Measurements from ENCODE around the gene ACO1.

ACO1 gene

DNA sequence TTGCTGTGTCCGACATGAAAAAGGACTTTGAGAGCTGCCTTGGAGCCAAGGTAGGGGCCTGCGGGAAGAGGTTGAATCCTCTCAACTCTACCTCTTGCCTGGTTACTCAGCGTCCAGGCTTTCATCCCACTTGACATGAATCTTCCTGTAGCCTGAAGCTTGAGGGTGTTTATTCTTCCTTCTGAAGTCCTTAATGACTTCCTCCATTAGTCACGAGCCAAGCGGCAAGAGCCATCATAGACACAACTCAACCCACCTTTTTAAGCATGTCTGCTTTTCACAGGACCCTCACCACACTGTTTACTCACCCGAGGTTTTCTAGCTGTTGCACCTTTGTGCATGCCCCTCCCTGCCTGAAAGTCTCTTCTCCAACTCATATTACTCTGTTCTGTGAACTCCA lies 40.2 kb downstream of the ACO1 start:
- DNase-seq: no peak

DNA sequence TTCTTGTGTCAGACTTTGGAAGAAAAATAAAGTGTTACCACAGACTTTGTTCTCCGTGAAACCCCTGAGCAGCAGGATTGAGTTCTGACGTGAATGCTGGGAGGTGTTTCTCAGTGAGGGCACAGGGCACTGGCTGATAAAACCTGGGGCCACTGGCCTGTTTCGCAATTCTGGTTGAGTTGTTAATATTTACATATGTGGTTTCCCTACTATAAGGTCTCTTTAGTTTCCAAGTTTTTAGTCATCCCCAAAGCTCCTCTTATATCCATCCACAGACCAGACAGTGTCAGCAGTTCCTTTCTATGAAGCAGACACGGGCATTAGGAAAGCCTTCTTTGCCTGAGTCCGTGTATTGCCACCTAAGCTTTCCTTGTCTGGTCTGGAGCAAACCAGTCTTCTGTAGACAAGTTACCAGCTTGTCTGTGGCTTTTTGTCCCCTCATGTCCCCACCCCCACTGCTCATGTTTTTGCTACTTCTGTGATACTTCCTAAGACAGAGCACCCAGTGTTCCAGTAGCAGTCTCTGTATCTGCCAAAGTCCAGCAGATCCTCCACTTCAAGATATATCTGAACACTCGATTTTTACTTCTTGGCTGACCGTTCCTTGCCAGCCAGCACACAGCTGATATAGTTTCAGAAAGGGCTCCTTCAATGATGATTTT lies 42.0 kb downstream of the ACO1 start:
- no peak for DNase-seq

DNA sequence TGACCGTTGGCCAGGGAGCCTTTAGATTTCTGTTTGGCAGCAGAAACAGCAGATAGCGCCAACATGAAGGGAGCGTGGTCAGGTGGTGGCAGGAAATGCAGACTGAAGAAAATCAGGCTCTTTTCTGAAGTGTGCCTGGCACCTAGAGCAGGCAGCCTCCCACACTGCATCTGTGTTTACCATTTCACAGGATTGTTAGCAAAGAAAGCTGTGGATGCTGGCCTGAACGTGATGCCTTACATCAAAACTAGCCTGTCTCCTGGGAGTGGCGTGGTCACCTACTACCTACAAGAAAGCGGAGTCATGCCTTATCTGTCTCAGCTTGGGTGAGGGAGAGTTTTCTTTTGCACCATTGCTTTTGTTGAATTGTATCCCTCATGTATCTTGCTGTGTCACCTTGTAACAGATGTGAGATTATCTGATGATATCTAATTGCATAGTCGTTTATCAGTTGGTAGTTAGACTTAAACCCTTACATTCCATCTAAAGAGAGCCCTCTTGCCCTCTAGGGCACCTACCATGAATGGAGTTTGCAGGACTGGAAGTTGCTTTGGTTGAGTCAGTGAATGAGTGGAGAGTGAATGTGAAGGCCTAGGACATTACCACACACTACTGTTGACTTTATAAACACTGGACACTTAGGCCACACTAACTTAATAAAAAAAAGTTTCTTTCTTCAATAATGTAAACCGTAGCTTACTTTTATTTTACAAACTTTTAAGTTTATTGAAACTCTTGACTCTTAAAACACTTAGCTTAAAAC lies 42.8 kb downstream of the ACO1 start:
- no peak for DNase-seq

DNA sequence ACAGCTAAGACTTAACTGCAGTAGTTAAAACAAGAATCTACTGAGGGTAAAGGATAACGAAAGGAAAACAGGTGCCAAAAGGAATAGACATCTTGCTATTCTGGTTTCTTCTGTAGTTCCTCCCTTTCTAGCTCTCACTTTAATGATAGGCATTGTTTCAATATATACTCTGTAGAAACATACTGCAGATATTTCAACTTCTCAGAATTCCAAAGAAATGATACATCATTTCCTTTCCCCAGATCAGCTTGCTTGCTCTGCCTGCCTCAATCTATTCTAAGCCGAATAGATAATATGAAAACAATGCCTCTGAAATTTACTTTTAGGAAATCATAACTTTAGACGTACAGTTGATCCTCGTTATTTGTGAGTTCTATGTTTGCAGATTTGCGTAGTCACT lies 46.3 kb downstream of the ACO1 start:
- DNase-seq: no peak

DNA sequence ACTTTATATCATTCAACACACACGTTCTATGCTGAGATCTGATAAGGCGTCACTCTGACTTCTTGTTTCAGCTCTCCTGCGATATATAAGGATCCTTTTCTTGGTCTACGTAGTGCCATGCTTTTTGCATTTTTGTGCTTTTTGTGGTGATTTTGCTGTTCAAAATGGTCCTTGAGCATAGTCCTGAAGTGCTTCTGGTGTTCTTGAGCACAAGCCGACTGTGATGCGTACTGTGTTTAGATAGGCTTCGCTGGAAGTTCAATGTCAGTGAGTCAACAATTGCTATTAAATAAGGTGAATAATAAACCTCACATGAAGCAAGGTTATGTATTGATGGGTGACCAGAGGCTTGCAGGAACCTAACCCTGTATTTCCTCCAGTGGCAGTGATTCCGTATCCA lies 46.8 kb downstream of the ACO1 start:
- DNase-seq: no peak

DNA sequence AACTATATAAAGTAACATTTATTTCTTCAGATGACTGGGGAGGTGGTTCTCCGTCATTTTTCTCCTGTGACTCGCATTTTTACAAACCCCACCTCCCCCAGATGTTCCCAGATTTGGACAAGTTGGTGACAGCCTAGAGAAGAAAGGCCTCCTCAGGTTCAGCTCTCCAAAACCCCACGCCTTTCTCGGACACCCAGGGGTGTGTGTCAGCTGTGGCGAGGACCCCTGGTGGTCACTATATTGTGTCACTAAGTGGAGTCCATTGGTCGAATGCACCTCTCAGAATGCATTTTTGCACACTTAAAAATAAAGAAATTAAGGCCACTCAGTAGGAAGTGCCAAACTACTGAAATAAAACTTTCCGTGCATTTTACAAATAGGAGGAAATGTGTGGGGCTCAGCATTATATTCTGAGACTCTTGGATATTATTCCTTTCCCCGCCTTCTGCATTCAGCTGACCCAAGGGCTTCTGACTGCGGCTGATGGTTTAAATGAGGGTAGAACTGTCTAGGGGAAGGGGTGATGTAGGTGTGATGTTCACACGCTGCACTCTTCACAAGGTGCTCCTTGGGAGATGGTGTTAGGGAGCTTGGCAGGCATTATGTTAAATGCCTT lies 47.6 kb downstream of the ACO1 start:
- peak; percentile 29 to 55 for DNase-seq

DNA sequence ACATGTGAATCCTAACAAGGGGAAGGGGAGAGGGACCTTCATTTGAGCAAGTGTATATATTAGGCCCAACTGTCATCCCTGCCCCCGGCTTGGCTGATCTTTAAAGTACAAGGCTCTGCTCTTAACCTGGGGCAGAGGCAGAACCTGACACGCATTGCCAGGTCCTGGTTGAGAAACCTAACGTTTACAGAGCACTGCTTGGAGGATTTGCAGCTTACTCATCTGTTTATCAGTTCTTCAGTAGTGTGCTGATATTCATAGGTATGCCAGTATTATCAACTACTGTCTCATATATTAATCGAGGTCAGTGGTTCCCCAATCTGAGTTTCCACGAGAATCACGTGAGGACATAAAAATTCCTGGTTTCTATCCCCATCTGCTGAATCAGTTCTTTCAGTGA lies 50.4 kb downstream of the ACO1 start:
- DNase-seq: no peak

DNA sequence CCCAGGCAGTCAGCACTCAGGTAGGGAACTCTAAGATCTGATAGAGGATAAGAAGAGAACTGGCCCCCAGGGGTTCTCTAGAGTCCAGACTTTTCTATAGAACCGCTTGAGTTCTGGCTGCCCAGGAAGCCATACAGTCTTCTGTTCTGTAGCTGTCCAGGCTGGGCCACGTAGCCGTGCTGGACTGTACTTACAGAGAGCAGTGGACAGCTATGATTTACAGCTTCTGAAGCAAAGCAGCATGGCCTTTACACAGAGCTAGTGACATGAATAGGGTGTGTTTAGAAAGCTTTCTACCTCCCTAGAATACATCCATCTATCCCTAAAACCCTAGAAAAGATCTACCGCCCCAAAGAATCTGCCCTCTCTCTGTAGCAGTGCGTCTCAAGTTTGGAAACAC lies 57.2 kb downstream of the ACO1 start:
- no peak for DNase-seq

DNA sequence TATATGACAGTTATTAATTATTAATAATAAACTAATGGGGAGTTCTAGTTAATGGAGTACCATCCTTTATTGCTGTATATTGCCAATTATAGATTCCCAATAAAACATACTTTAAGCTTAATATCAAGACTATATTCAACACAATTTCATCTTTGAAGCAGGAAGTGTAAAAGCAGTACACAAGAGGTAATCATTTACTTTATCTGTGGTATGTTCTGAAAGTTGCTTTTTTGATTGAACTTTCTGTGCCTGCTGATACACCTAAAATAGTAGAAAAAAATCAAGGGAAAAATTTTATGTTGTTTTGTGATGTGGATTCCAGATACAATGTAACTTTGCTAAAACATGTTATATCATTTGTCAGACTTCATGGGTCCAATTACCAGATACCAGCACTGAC lies 58.0 kb downstream of the ACO1 start:
- DNase-seq: no peak

DNA sequence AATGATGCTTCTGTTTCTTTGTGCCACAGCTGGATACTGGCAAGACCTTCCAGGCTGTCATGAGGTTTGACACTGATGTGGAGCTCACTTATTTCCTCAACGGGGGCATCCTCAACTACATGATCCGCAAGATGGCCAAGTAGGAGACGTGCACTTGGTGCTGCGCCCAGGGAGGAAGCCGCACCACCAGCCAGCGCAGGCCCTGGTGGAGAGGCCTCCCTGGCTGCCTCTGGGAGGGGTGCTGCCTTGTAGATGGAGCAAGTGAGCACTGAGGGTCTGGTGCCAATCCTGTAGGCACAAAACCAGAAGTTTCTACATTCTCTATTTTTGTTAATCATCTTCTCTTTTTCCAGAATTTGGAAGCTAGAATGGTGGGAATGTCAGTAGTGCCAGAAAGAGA lies 65.5 kb downstream of the ACO1 start:
- no peak for DNase-seq

DNA sequence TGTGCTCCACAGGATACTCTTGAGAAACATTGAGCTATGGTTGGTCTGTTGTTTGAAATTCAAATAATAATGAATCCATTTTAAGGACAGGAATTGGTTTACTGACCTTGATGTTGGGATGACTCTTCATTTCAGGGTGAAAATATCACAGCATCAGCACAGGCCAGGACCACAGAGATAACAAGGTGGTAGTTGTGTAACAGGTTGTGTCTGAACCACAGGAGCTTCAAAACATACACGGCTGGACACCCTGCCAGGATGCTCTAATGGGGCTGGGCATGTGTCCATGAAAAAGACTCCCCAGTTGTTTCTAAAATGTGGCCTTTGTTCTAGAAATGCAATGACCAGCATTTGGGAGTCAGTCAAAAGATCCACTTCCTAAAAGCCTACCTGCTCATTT lies 69.8 kb downstream of the ACO1 start:
- DNase-seq: no peak

DNA sequence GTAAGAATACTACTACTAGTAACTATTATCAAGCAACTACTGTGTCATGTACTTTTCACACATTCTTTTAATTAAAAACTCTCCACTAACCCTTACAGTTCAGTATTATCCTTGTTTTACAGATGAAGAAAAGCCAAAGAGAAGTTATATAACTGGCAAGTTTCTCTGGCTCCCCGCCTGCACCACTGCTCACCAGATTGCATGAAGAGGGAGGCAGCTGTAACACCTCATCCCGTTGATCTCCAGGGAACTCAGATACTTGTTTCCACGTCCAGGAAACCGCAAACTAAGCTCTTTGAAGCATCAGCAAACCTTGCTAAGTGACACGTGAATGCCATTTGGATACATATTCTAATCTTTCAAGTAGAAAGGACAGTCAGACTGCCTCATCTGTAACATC lies 71.3 kb downstream of the ACO1 start:
- DNase-seq: no peak

DNA sequence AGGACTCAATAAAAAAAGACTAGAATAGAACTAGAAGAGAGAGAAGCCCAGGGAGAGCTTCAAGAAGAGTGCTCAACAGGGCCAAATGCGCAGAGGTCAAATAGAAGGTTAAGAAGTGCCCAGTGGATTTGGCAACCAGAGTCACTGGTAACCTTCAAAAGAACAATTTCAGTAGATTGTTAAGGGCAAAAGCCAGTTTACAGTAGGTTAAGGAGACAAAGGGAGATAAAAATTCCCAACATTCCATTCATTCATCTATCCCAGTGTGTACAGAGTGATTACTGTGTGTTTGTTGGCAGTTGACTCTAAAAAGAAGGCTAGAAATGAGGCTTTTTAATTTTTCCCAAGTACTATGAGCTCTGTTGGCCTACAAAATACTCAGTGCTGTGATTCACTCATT lies 72.1 kb downstream of the ACO1 start:
- no peak for DNase-seq

DNA sequence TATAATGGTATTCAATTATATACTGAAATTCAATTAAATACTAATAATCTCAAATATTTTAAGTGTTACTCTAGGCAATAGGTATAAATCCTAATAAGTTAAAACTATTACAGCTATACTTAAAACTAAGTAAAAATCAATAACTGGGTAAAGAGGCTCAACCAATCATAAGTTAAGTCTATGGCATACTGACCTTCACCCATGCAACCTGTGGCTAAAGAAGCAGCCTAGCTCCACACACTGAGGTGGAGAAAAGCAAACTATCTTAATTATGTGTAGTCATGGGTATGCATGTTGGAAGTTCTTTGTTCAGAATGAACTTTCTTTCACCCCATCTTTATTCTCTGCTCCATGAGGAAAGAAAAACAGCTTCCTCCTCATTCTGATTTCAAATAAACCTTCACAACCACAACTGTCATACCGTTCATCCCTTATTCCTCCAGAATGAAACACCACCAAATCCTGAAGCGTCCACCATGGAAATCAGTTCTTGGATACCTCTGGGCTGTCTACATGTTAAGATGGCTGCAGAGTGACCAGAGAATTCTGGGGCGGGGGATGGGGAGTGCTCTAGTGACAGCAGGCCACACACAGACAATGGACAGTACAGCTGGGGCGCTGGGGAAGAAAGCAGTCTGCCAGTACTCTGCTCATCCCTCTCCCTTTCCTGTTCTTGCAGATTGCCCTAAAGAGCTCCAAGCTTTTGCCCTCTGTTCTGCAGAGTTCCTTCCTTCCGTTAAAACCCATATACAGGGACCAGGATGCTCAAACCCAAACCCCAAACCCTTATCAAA lies 79.3 kb downstream of the ACO1 start:
- DNase-seq: no peak

DNA sequence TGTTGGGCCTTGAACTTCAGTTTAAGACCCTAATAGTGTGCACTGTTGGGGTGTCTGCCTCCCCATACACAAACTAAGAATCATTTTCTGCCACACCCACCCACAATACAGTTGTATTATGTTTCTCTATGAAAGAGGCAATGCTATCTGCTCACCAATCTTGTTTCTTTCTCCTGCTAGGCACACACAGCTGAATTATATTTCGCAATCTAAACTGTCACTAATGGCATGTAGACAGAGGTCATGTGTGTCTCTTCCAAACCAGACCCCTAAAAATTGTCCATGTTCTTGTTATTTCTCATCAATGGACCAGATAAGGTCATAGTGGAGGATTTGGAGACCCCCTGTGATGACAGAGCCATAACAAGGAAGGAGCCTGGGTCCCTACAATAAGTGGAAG lies 84.3 kb downstream of the ACO1 start:
- no peak for DNase-seq

DNA sequence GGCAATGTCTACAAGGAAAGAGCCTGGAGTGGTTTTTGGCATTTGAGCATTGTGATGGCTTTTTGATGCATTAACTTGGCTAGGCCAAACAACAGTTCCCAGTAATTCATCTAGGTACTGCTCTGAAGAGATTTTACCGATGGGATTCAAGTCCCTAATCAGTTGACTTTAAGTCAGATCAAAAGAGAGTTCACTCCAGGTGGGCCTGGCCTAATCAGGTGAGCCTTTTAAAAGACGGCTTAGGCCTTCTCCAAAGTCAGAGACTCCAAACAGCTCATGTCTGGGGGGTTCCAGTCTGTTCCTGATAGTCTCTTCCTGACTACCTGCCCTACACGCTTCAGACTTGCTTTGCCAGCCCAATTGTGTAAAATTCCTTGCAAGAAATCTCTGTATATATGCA lies 87.9 kb downstream of the ACO1 start:
- no peak for DNase-seq

DNA sequence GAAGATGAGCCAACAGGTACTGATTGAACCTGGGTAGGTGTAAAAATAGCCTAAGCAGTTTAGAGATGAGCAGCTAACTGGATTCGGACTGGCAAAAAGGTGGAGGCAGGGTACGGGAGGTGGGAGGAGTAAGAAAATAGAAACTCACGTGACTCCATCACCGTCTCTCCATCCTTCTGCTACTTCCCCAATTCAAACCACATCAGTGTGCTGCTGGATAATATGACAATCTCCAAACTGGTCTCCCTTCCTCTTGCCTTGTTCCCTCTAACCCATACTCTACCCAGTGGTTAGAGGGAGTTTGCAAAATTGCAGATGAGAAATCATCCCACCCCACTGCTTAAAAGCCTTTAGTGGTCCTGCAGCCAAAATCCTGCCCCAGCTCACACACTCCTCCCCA lies 98.9 kb downstream of the ACO1 start:
- peak in 1 of 2 donors; percentile 8 for DNase-seq

DNA sequence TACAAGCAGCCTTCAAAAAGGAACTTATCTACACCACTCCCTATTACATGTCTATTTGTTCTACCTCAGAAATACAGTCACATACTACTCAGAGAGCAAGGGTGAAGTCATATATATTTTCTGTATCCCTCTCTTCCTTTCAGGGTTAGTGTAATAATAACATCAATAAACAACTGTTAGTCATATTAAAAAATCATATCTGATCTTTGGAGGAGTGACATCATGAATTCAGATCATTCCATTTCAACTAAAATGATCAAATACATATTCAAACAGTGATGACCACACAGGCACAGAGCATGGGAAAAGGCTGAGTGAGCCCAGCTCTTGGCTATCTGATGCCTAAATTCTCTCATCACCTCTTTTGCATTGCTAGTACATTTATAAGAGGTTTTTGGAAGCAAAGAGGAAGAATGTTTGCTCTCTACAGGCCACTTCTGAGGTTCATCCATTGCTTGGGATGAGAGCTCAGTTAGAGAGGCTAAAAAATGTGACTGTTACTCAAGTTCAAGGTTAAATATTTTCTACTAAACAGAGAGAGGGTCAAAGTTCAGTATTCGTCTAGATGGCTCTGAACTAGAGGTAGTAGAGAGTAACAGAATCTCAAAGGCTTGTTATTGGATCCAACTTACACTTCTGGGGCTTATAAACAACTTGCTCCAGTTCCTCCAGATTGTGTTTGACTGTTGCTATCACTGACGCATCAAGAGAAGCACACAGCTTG lies 102.6 kb downstream of the ACO1 start:
- DNase-seq: no peak

DNA sequence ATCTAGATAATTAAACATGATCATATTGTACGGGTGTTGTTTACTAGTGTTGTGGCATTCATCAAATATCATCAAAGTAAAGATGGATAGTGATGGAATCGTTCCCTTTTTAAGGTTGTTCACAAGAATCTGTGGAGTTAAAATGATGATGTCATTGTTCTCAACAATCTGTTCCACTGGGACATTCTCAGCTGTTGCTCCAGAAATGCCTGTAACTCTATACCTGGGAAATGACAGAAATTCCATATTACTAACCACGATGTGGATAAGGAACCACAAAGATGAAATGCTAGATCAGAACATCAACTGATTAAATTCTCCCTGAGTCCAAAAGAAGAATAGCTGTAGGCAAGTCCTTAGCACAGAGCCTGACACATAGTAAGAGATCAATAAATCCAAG lies 103.5 kb downstream of the ACO1 start:
- no peak for DNase-seq

DNA sequence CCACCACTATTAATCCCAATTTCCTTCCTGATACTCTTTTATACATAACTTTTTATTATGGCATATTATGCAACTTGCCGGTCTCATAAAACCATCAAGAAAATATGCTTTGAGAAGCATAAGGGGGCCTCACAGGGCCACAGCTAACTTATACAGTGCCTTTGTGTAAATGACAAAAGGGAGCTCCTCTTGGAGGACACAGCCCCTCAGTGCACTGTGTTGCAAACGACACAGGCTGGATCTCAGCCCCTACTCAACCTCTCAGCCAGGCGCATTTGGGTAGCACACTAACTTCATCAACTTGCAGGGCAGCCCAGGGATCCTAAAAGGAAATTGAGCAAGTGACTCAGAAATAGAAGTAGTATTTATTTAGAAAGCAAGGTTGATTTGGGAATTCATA lies 106.2 kb downstream of the ACO1 start:
- no peak for DNase-seq

DNA sequence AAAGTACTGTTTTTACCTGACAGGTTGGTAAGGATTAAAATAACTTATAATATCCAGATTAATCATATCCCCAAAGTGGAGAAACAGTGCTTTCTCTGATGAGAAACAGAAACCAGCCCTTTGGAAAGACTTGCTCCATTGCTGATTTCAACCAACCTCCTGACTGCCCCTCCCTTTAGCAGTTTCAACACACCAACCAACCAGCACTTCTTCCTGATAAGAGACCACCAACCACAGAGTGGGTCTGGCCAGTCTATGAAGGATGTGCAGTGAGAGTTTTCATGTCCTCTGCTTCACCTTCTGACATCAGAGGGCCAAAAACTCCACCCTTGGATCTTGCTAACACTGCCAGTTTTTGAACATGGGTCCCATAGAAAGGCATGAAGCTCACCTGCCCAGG lies 113.5 kb downstream of the ACO1 start:
- DNase-seq: no peak

DNA sequence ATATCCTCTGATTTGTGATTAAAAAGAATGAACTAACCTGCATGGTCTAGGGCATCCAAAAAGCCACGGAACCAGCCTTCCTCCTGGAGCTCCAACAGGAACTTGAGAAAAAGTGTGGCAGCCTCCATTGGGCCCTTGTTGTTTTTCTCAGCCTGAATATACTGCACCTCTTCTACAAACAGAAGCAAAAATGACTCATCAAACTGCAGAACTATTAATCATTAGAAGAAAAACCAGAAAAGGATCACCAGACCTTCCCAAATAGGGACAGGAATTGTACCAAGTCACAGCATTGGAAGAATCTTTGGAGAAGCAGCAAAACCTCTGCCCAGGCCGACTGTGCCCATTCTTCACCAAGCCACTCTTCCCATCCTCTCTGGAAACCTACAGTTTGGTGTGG lies 116.3 kb downstream of the ACO1 start:
- DNase-seq: no peak

DNA sequence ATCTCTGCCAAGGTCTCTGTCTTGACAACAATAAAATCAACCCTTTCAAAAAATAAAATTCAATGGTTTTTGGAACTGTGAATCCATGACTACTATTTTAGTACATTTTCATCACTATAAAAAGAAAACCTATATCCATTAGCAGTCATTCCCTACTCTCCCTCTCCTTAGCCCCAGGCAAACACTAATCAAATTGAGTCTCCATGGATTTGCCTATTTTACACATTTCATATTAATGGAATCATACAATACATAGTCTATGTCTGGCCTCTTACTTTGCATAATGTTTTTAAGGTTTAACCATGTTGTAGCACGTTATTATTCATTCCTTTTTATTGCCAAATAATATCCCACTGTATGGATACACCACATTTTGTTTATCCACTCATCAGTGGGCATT lies 117.4 kb downstream of the ACO1 start:
- no peak for DNase-seq

Data from inflammatory macrophage (primary cell).